Smooth muscle cell (in vitro differentiated cells): ENCODE data around the gene MSL3B.
"Not testable (repeated sequence)": the region's sequence is repeated elsewhere in the genome, so short reads cannot be mapped to it uniquely, and the experiment has no call there.

Experiments used
- DNase-seq: peaks from one replicate; lab custom pipeline; 2025; ENCODE audit not compliant: unreplicated experiment; lab: John Stamatoyannopoulos, UW
- H2AFZ ChIP-seq: fragments of 200-600 bp; sonication (generic); 2 replicates; pipeline ENCODE4 v1.6.0; 2016; ENCODE audit warnings: antibody characterized with exemption, low read depth, mild to moderate bottlenecking
- H3F3A ChIP-seq: fragments of 200-600 bp; sonication (generic); 2 replicates; pipeline ENCODE4 v1.6.0; 2017; ENCODE audit warnings: antibody characterized with exemption, low read depth
- H3K27ac ChIP-seq: fragments of 200-600 bp; sonication (generic); 2 replicates; pipeline ENCODE4 v1.5.1; 2016; ENCODE audit warnings: low read depth, mild to moderate bottlenecking
- H3K27me3 ChIP-seq: fragments of 200-600 bp; sonication (generic); 2 replicates; pipeline ENCODE4 v1.6.1; 2016; ENCODE audit warnings: low read depth, mild to moderate bottlenecking
- H3K36me3 ChIP-seq: fragments of 200-600 bp; sonication (generic); 2 replicates; pipeline ENCODE4 v1.5.1; 2016; ENCODE audit warnings: low read depth
- H3K4me1 ChIP-seq: fragments of 200-600 bp; sonication (generic); 2 replicates; pipeline ENCODE4 v1.5.1; 2016; ENCODE audit warnings: low read depth
- H3K4me2 ChIP-seq: fragments of 200-600 bp; sonication (generic); 2 replicates; pipeline ENCODE4 v1.6.0; 2016; ENCODE audit warnings: mild to moderate bottlenecking
- H3K4me3 ChIP-seq: fragments of 200-600 bp; sonication (generic); 2 replicates; pipeline ENCODE4 v1.5.1; 2016; ENCODE audit warnings: mild to moderate bottlenecking
- H3K79me2 ChIP-seq: fragments of 200-600 bp; sonication (generic); 2 replicates; pipeline ENCODE4 v1.6.0; 2016; ENCODE audit warnings: low read depth, mild to moderate bottlenecking
- H3K9ac ChIP-seq: fragments of 200-600 bp; sonication (generic); 2 replicates; pipeline ENCODE4 v1.6.0; 2016; ENCODE audit warnings: low read depth
- H3K9me3 ChIP-seq: fragments of 200-600 bp; sonication (generic); replicated peaks from 2 replicates; pipeline ENCODE4 v1.5.1; 2016; ENCODE audit warnings: low read depth
- H4K20me1 ChIP-seq: fragments of 200-600 bp; sonication (generic); 2 replicates; pipeline ENCODE4 v1.6.0; 2016; ENCODE audit warnings: low read depth
- WGBS: methylation state at CpG from one replicate; pipeline ENCODE4 v1.1.7; 2016; ENCODE audit warnings: low lambda C conversion rate; 5-methylcytosine and 5-hydroxymethylcytosine counted together
- TF ChIP-seq, protein P1 (sequence below): fragments of 200-600 bp; sonication (generic); IDR thresholded peaks from 2 replicates; pipeline ENCODE4 v1.5.1; 2017; ENCODE audit warnings: borderline replicate concordance, mild to moderate bottlenecking, antibody characterized with exemption; ENCODE audit not compliant: insufficient read depth, poor library complexity, severe bottlenecking

The MSL3B gene

DNA sequence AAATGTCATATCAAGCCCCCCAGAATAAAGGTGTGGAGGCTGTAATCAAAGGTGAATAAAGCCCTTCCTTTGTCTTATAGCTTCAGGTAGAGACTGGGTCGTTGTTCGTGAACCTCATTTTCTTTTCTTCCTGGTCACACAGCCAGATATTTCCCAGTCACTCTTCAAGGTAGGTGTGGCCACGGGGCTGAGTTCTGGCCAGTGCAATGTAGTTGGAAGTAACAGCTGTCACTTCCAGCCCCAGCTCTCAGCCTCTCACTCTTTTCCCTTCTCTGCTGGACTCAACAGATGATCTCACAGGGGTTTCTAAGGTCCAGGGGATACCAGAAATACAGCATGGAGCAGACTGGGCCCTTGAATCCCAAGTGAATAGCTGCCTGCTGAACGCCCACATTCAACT, 33.2 kb upstream of the MSL3B start:
- no peak overlapping the region for H2AFZ ChIP-seq
- TF ChIP-seq, protein P1, sequence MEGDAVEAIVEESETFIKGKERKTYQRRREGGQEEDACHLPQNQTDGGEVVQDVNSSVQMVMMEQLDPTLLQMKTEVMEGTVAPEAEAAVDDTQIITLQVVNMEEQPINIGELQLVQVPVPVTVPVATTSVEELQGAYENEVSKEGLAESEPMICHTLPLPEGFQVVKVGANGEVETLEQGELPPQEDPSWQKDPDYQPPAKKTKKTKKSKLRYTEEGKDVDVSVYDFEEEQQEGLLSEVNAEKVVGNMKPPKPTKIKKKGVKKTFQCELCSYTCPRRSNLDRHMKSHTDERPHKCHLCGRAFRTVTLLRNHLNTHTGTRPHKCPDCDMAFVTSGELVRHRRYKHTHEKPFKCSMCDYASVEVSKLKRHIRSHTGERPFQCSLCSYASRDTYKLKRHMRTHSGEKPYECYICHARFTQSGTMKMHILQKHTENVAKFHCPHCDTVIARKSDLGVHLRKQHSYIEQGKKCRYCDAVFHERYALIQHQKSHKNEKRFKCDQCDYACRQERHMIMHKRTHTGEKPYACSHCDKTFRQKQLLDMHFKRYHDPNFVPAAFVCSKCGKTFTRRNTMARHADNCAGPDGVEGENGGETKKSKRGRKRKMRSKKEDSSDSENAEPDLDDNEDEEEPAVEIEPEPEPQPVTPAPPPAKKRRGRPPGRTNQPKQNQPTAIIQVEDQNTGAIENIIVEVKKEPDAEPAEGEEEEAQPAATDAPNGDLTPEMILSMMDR = no peak
- no peak overlapping the region for H3K27ac ChIP-seq

DNA sequence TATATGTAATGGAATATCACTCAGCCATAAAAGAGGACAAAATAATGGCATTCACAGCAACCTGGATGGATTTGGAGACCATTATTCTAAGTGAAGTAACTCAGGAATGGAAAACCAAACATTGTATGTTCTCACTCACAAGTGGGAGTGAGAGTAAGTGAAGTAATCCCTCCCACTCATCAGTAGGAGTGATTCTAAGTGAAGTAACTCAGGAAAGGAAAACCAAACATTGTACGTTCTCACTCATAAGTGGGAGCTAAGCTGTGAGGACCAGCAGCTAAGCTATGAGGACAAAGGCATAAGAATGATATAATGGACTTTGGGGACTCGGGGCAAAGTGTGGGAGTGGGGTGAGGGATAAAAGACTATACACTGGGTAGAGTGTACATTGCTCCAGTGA, 28.1 kb upstream of the MSL3B start:
- DNase-seq, H3K9ac ChIP-seq, H3K4me2 ChIP-seq, H3K36me3 ChIP-seq, H3K27ac ChIP-seq, H3F3A ChIP-seq, H3K4me1 ChIP-seq, H3K79me2 ChIP-seq, H3K9me3 ChIP-seq, H4K20me1 ChIP-seq, H3K4me3 ChIP-seq, H2AFZ ChIP-seq: not testable (repeated sequence)
- WGBS = 83% methylated on average over 2 of the region's 2 CpGs
- H3K27me3 ChIP-seq = peaks cover 25% of the 10 kb centered on the region

More for the DNA sequence above, 33.2 kb upstream of the MSL3B start:
- no peak overlapping the region for H3K4me3 ChIP-seq
- H3K9ac ChIP-seq = no peak overlapping the region
- peaks cover 38% of the 10 kb centered on the region for H3K27me3 ChIP-seq
- no peaks in the 10 kb centered on the region for H4K20me1 ChIP-seq
- WGBS = 71% methylated on average over 4 of the region's 4 CpGs
- DNase-seq = no peak
- no peaks in the 10 kb centered on the region for H3K9me3 ChIP-seq
- H3K36me3 ChIP-seq = no peaks in the 10 kb centered on the region
- no peaks in the 10 kb centered on the region for H3F3A ChIP-seq
- no peaks in the 10 kb centered on the region for H3K79me2 ChIP-seq
- no peaks in the 10 kb centered on the region for H3K4me1 ChIP-seq
- no peak overlapping the region for H3K4me2 ChIP-seq

DNA sequence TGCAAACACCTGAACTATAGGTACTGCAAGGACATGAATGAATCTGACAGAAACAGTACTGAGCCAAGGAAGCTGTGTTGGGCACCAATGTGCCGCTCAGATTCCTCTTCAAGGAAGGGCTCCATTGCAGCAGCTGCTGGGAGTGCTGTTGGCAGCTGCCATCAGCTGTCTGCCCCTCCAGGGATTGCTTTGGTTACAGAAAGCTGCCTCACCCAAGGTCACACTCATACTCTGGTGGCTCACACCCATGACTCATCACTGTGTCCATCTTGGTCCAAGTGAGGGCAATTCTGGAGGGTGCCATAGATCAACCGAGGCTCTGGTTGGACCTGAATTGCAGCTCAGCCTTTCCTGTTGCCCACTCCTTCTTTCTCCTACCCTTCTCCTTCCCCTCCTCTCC, 24.6 kb upstream of the MSL3B start:
- H4K20me1 ChIP-seq = no peaks in the 10 kb centered on the region
- H2AFZ ChIP-seq = no peak overlapping the region
- no peak overlapping the region for H3K4me3 ChIP-seq
- no peak overlapping the region for H3K9ac ChIP-seq
- no peak for DNase-seq
- no peaks in the 10 kb centered on the region for H3F3A ChIP-seq
- H3K4me2 ChIP-seq = no peak overlapping the region
- H3K79me2 ChIP-seq = no peaks in the 10 kb centered on the region
- H3K27ac ChIP-seq = no peak overlapping the region
- no peaks in the 10 kb centered on the region for H3K36me3 ChIP-seq
- H3K4me1 ChIP-seq = no peaks in the 10 kb centered on the region
- H3K27me3 ChIP-seq = peaks cover 8% of the 10 kb centered on the region
- WGBS = 89% methylated on average over 2 of the region's 2 CpGs
- no peaks in the 10 kb centered on the region for H3K9me3 ChIP-seq
- TF ChIP-seq, protein P1 = no peak

DNA sequence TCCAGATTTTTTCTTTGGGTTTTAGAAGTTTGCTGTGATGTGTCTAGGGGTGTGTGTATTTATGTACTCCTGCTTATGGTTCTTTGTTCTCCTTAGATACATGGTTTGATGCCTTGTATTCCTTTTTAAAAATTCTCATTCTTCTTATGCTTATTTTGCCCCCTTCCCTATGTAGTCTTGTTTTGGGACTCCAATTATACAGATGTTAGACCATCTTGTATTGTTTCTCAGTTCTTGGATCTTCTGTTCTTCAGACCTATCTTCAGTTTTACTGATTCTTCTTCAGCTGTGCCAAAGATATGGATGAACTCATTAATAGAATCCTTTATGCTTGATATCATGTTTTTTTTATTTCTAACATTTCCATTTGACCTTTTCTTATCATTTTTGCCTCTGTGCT, 14.2 kb upstream of the MSL3B start:
- Histone ChIP-seq H3K36me3 (no peaks in the 10 kb centered on the region), H2AFZ (no peak overlapping the region), H3K27me3 (no peaks in the 10 kb centered on the region), H3K4me2 (no peak overlapping the region), H3K4me1 (no peaks in the 10 kb centered on the region), H3K9ac (no peak overlapping the region), H4K20me1 (no peaks in the 10 kb centered on the region), H3K4me3 (no peak overlapping the region), H3F3A (no peaks in the 10 kb centered on the region), H3K9me3 (no peaks in the 10 kb centered on the region), H3K27ac (no peak overlapping the region), H3K79me2 (no peaks in the 10 kb centered on the region)
- no peak for DNase-seq
- TF ChIP-seq, protein P1 = no peak

DNA sequence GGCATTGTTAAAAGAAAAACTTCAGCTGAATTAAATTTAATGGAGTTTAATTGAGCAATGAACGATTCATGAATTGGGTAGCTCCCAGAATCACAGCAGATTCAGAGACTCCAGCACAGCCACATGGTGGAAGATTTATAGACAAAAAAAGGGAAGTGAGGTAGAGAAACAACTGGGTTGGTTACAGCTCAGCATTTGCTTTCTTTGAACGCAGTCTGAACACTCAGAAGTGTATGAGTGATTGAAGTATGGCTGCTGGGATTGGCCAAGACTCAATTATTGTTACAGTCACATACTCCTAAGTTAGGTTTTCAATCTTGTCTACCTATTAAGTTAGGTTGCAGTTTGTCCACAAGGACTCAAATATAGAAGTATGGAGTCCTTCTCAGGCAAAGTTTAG, 3.9 kb upstream of the MSL3B start:
- not testable (repeated sequence) for DNase-seq, H4K20me1 ChIP-seq, H3K9me3 ChIP-seq, H3K4me3 ChIP-seq, H2AFZ ChIP-seq, H3F3A ChIP-seq, H3K4me1 ChIP-seq, H3K36me3 ChIP-seq, H3K4me2 ChIP-seq, H3K79me2 ChIP-seq, H3K27ac ChIP-seq, H3K9ac ChIP-seq
- 78% methylated on average over 2 of the region's 2 CpGs for WGBS
- peaks cover 38% of the 10 kb centered on the region for H3K27me3 ChIP-seq
